ENCODE results near the gene ODAD2. TPM values are rescaled to one million over a fixed set of nuclear protein-coding genes. Genes with fewer than 3 reads are reported as not detected.
A peak's percentile ranks its signal among the peaks of the same experiment; 100 is the strongest.
"Not testable (repeated sequence)": the region's sequence is repeated elsewhere in the genome, so short reads cannot be mapped to it uniquely, and the experiment has no call there.

ODAD2 gene
- 0.16 TPM in 1 of 2 replicates, not detected in the other for total RNA-seq
- polyA plus RNA-seq (2012) = 0.52 TPM

GRCh38 chr10:27998954-27999275 is at the start of gene ODAD2:
Gene ODAD2 (minus strand): TSS chr10:27999079. CDS start chr10:27995142, 3,937 bp downstream.
- DNase-seq (ENCODE audit: low read depth) = no peak

GRCh38 chr10:28047061-28047460 is 48.2 kb upstream of the ODAD2 start:
- no peak for DNase-seq (ENCODE audit: low read depth)

GRCh38 chr10:28046579-28046978 is 47.7 kb upstream of the ODAD2 start:
- DNase-seq (ENCODE audit: low read depth) = no peak

GRCh38 chr10:28043941-28044340 is 45.1 kb upstream of the ODAD2 start:
- DNase-seq (ENCODE audit: low read depth) = no peak

- peak; percentile 3 for DNase-seq (ENCODE audit: low read depth)
Measured at GRCh38 chr10:28036587-28036986, 37.7 kb upstream of the ODAD2 start.

- DNase-seq (ENCODE audit: low read depth) = peak; percentile 4
Measured at GRCh38 chr10:28020993-28021982, 22.4 kb upstream of the ODAD2 start.

GRCh38 chr10:28020080-28020860 is 21.4 kb upstream of the ODAD2 start:
- DNase-seq (ENCODE audit: low read depth) = no peak

- no peak for DNase-seq (ENCODE audit: low read depth)
Measured at GRCh38 chr10:28014651-28015050, 15.8 kb upstream of the ODAD2 start.

- no peak for DNase-seq (ENCODE audit: low read depth)
Measured at GRCh38 chr10:28012990-28013515, 14.2 kb upstream of the ODAD2 start.

GRCh38 chr10:28010821-28011220 is 11.9 kb upstream of the ODAD2 start:
- DNase-seq (ENCODE audit: low read depth) = no peak

GRCh38 chr10:28008054-28008453 is 9.2 kb upstream of the ODAD2 start:
- DNase-seq (ENCODE audit: low read depth) = no peak

GRCh38 chr10:28001353-28001752 is 2.5 kb upstream of the ODAD2 start:
- no peak for DNase-seq (ENCODE audit: low read depth)

GRCh38 chr10:27998178-27998953 is 513 bp downstream of the ODAD2 start:
- DNase-seq (ENCODE audit: low read depth) = peak; percentile 10

- DNase-seq (ENCODE audit: low read depth) = no peak
Measured at GRCh38 chr10:27997865-27998177, 1.1 kb downstream of the ODAD2 start.

- no peak for DNase-seq (ENCODE audit: low read depth)
Measured at GRCh38 chr10:27995311-27995710, 3.6 kb downstream of the ODAD2 start.

- not testable (repeated sequence) for DNase-seq (ENCODE audit: low read depth)
Measured at GRCh38 chr10:27989357-27989756, 9.5 kb downstream of the ODAD2 start.

- DNase-seq (ENCODE audit: low read depth) = peak; percentile 16
Measured at GRCh38 chr10:27986821-27987220, 12.1 kb downstream of the ODAD2 start.

GRCh38 chr10:27982875-27983543 is 15.9 kb downstream of the ODAD2 start:
- no peak for DNase-seq (ENCODE audit: low read depth)

GRCh38 chr10:27981744-27982143 is 17.1 kb downstream of the ODAD2 start:
- no peak for DNase-seq (ENCODE audit: low read depth)

GRCh38 chr10:27970795-27971194 is 28.1 kb downstream of the ODAD2 start:
- DNase-seq (ENCODE audit: low read depth) = not testable (repeated sequence)

- not testable (repeated sequence) for DNase-seq (ENCODE audit: low read depth)
Measured at GRCh38 chr10:27969931-27970330, 28.9 kb downstream of the ODAD2 start.

All from myocyte (in vitro differentiated cells).